GM21717 (cell line): ENCODE results near the gene KLHL20.

ENCODE experiments used
- ATAC-seq: cut with Tn5 transposase; IDR thresholded peaks from one replicate; pipeline ENCODE4 v1.9.1; 2021; ENCODE audit warnings: mild to moderate bottlenecking, moderate library complexity; ENCODE audit not compliant: unreplicated experiment

The KLHL20 gene

DNA sequence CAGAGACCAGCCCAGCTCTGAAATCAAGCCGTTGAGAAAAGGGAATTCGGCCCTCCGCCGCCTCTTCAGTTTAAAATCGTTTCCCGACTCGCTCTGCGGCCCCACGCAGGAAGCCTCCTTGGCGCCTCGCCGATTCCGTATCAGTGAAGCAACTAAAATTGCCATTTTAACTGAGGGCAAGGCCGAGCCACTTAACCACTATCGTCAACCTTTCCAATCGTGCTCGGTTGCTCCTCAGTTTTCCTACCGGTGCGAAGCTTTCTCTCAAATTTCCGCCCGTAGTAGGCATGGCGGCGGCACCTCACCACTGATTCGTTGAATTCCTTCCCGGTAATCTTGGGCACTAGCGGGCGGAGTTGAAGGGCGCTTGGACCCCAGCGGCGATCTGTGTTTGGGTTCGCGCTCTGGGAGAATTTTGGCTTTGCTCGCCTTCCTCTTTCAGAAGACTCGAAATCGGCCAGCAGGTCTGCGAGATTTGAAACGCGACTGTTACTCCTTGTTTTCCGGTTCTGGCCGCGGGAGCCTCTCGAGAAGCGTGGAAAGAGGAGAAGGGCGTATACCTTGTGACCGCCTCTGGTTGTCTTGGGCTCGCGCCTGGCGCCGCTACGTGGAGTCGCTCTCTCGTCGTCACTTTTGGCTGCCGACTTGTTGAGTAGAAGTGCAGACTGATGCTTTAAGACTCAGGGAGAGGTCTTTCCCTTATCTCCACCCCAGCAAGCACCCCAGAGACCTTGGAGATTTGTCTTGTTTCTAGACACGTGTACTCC is 109.7 kb downstream of the KLHL20 start, which contains the start of the genes CENPL and DARS2:
TSS of gene CENPL (minus strand) at position 569 of the 767 bp plus-strand sequence. CDS start 13,584 bp downstream, outside the sequence.
TSS of gene DARS2 (plus strand) at position 359 of the 767 bp plus-strand sequence. CDS start 557 bp downstream, outside the sequence.
- ATAC-seq: peak; percentile 86

DNA sequence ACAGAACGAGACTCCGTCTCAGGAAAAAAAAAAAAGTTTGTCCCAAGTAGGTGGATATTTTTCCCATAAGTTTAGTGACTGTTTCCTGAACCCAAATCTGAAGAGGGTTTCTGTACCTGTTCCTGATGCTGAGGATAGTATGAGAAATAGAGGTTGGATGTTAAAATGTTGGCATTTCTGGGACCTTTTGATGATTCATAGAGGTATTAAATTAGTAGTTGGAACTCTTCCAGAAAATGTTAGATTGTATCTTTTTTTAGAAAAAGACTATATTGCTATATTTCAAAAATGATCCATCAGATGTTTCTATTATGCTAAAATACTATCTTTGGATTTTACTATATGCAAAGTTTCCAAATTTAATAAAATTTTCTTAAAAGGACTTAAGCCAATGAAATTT is 112.8 kb downstream of the KLHL20 start:
- no peak for ATAC-seq

DNA sequence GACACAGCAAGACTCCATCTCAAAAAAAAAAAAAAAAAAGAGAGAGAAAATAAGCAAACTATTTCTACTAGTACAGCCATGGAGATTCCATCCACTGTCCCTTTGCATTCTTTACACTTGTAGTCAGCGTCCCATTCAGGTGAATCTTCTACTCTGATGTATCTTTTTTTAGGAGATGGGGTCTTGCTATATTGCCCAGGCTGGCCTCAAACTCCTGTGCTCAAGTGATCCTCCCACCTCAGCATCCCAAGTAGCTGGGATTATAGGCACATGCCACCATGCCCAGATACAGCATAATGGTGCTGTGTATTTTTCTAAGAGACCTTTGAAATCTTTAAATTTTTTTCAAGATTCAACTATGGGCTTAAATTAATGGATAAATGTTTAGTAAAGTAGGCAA is 118.0 kb downstream of the KLHL20 start:
- ATAC-seq: no peak
